IMR-90 (cell line): Measurements from ENCODE around the gene EGLN3. TPM values are rescaled to one million over a fixed set of nuclear protein-coding genes. Genes with fewer than 3 reads are reported as not detected.

Source experiments
- ATAC-seq: fragments of 200-7000 bp; cut with Tn5 transposase; 2 replicates; pipeline ENCODE4 v1.9.1; 2020; ENCODE audit warnings: low read depth, mild to moderate bottlenecking, moderate library complexity
- BruUV-seq: library from RNA; stranded (reverse); fragments of 400-500 nt; replicated peaks from 2 replicates; lab custom pipeline; 2021; lab: Mats Ljungman, UMichigan
- CTCF ChIA-PET: fragments of 300-600 bp; formaldehyde crosslinking; extraction: SDS; loops from one replicate; lab custom pipeline; 2021; ENCODE audit warnings: antibody characterized with exemption; lab: Yijun Ruan, JAX
- POLR2A ChIA-PET: fragments of 300-600 bp; sonication (Branson Sonifier 250); formaldehyde crosslinking; loops from one replicate; lab custom pipeline; 2022; ENCODE audit warnings: antibody characterized with exemption; ENCODE audit not compliant: unreplicated experiment; lab: Charles Lee
- DNase-seq: peaks from one replicate; pipeline ENCODE4 v3.0.0; 2013
- H2AFZ ChIP-seq: replicated peaks from 2 replicates; pipeline ENCODE3; 2013; ENCODE audit warnings: low read length, mild to moderate bottlenecking; ENCODE audit not compliant: poor library complexity
- H2AK5ac ChIP-seq: 2 replicates; pipeline ENCODE4 v1.6.1; 2013; ENCODE audit warnings: low read depth, low read length, inconsistent platforms
- H2AK9ac ChIP-seq: replicated peaks from 2 replicates; pipeline ENCODE3; 2013; ENCODE audit warnings: mild to moderate bottlenecking, low read depth, low read length, moderate library complexity; ENCODE audit not compliant: poor library complexity
- H2BK120ac ChIP-seq: 2 replicates; pipeline ENCODE4 v1.6.1; 2013; ENCODE audit warnings: low read depth, low read length, inconsistent platforms
- H2BK15ac ChIP-seq: 3 replicates; pipeline ENCODE4 v1.6.1; 2013; ENCODE audit warnings: low read depth, low read length, inconsistent platforms
- H2BK20ac ChIP-seq: 2 replicates; pipeline ENCODE4 v1.6.1; 2013; ENCODE audit warnings: low read depth, mild to moderate bottlenecking, inconsistent platforms, low read length, moderate library complexity
- H2BK5ac ChIP-seq: 2 replicates; pipeline ENCODE4 v1.6.1; 2013; ENCODE audit warnings: mild to moderate bottlenecking, low read depth, low read length, inconsistent platforms; ENCODE audit not compliant: poor library complexity, severe bottlenecking
- H3K14ac ChIP-seq: replicated peaks from 2 replicates; pipeline ENCODE4 v1.6.1; 2013; ENCODE audit warnings: low read depth, low read length, inconsistent platforms
- H3K18ac ChIP-seq: 2 replicates; pipeline ENCODE4 v1.6.1; 2013; ENCODE audit warnings: low read depth, low read length, control low read depth
- H3K23ac ChIP-seq: 2 replicates; pipeline ENCODE4 v1.6.1; 2013; ENCODE audit warnings: low read depth, low read length, inconsistent platforms
- H3K27ac ChIP-seq: 2 replicates; pipeline ENCODE4 v1.5.1; 2013; ENCODE audit warnings: mild to moderate bottlenecking, control low read depth, low read length; ENCODE audit not compliant: insufficient read depth
- H3K27me3 ChIP-seq: 2 replicates; pipeline ENCODE4 v1.6.1; 2013; ENCODE audit warnings: low read length; ENCODE audit not compliant: control insufficient read depth, insufficient read depth
- H3K36me3 ChIP-seq: 2 replicates; pipeline ENCODE4 v1.6.1; 2013; ENCODE audit warnings: low read length, mixed read lengths; ENCODE audit not compliant: control insufficient read depth, insufficient read depth
- H3K4ac ChIP-seq: 2 replicates; pipeline ENCODE4 v1.6.1; 2013; ENCODE audit warnings: low read depth, low read length, inconsistent platforms
- H3K4me1 ChIP-seq: 2 replicates; pipeline ENCODE4 v1.6.1; 2013; ENCODE audit warnings: low read length, mixed read lengths; ENCODE audit not compliant: control insufficient read depth, insufficient read depth
- H3K4me2 ChIP-seq: 2 replicates; pipeline ENCODE4 v1.6.1; 2013; ENCODE audit warnings: low read depth, mild to moderate bottlenecking, control low read depth, low read length, moderate library complexity
- H3K4me3 ChIP-seq: 2 replicates; pipeline ENCODE4 v1.5.1; 2013; ENCODE audit warnings: low read depth, mild to moderate bottlenecking, control low read depth, low read length, moderate library complexity; ENCODE audit not compliant: insufficient read depth
- H3K56ac ChIP-seq: 2 replicates; pipeline ENCODE4 v1.6.1; 2013; ENCODE audit warnings: low read length, inconsistent platforms; ENCODE audit not compliant: insufficient read depth; ENCODE audit errors: extremely low read depth
- H3K79me1 ChIP-seq, 2 experiments: 2 replicates each; pipeline ENCODE4 v1.6.1; 2013; ENCODE audit warnings: low read length in 2 of 2, inconsistent platforms in 1 of 2, low read depth in 1 of 2
- H3K9ac ChIP-seq: 2 replicates; pipeline ENCODE4 v1.6.1; 2013; ENCODE audit warnings: low read depth, low read length, control low read depth
- H3K9me1 ChIP-seq: 2 replicates; pipeline ENCODE4 v1.6.1; 2013; ENCODE audit warnings: low read length, inconsistent platforms; ENCODE audit not compliant: insufficient read depth
- H3K9me3 ChIP-seq: 2 replicates; pipeline ENCODE4 v1.6.1; 2013; ENCODE audit warnings: low read length; ENCODE audit not compliant: control insufficient read depth, insufficient read depth
- H4K20me1 ChIP-seq: 2 replicates; pipeline ENCODE4 v1.6.1; 2013; ENCODE audit warnings: low read length, inconsistent platforms; ENCODE audit not compliant: insufficient read depth
- H4K5ac ChIP-seq: 2 replicates; pipeline ENCODE4 v1.6.1; 2013; ENCODE audit warnings: mild to moderate bottlenecking, low read depth, low read length, control low read depth
- H4K8ac ChIP-seq, 2 experiments: 2 replicates each; pipeline ENCODE4 v1.6.1; 2013; ENCODE audit warnings: low read depth in 2 of 2, low read length in 2 of 2, control low read depth in 1 of 2, inconsistent platforms in 1 of 2
- H4K91ac ChIP-seq: 2 replicates; pipeline ENCODE4 v1.6.1; 2013; ENCODE audit warnings: low read depth, low read length, inconsistent platforms; ENCODE audit not compliant: insufficient read depth
- BHLHE40 ChIP-seq: fragments of 150-350 bp; IDR thresholded peaks from 2 replicates; pipeline ENCODE4 v1.6.1; 2016; ENCODE audit warnings: mild to moderate bottlenecking, low read depth, low read length
- CHD1 ChIP-seq: IDR thresholded peaks from 2 replicates; pipeline ENCODE4 v1.6.1; 2012; ENCODE audit warnings: low read depth, low read length, improper control_type of control experiment
- MXI1 ChIP-seq: IDR thresholded peaks from 2 replicates; pipeline ENCODE4 v1.6.1; 2012; ENCODE audit warnings: low read depth, mild to moderate bottlenecking, low read length, moderate library complexity, borderline replicate concordance
- RAD21 ChIP-seq: IDR thresholded peaks from 2 replicates; pipeline ENCODE4 v1.6.1; 2012; ENCODE audit warnings: low read length, improper control_type of control experiment
- RCOR1 ChIP-seq: IDR thresholded peaks from 2 replicates; pipeline ENCODE4 v1.6.1; 2012; ENCODE audit warnings: mild to moderate bottlenecking, low read length, improper control_type of control experiment; ENCODE audit not compliant: insufficient replicate concordance
- RFX5 ChIP-seq: IDR thresholded peaks from 2 replicates; pipeline ENCODE4 v1.8.0; 2012; ENCODE audit warnings: low read depth, mild to moderate bottlenecking, low read length, moderate library complexity
- WGBS, 2 experiments: methylation state at CpG; one replicate each; pipeline versions ENCODE4 v1.1.5 to v1.1.7; 2013; ENCODE audit warnings: missing lambda C conversion rate in 2 of 2; ENCODE audit not compliant: insufficient read length in 1 of 2; ENCODE audit errors: extremely low coverage in 2 of 2; 5-methylcytosine and 5-hydroxymethylcytosine counted together
- dilution Hi-C: fragments of 300-500 bp; cut with HindIII; formaldehyde crosslinking; loops from one replicate; pipeline ENCODE4 v1.14.3; 2018; ENCODE audit warnings: low sequenced_read_pairs; ENCODE audit not compliant: unreplicated experiment
- in situ Hi-C: fragments of 300-500 bp; cut with MboI; formaldehyde crosslinking; loops from 3 replicates; pipeline ENCODE4 v1.14.3; 2019; ENCODE audit warnings: low sequenced_read_pairs, inconsistent platforms, mixed read lengths
- intact Hi-C: fragments of 100-400 bp; cut with micrococcal nuclease; formaldehyde crosslinking; loops from 2 replicates; pipeline ENCODE4 v1.10.0; 2022
- polyA plus RNA-seq, 3 experiments: library from polyadenylated mRNA; depleted of rRNA; stranded (reverse); fragments of >200 nt; gene quantifications; 2 replicates each; pipeline ENCODE4 v1.2.3, GENCODE V29; 2012; ENCODE audit warnings: low replicate concordance in 1 of 3
- total RNA-seq: library from RNA; depleted of rRNA; stranded (reverse); fragments of >200 nt; gene quantifications from 2 replicates; pipeline ENCODE4 v1.2.3, GENCODE V29; 2012
- TF ChIP-seq, protein P1 (sequence below): fragments of 150-350 bp; IDR thresholded peaks from 2 replicates; pipeline ENCODE4 v1.6.1; 2017; ENCODE audit warnings: mild to moderate bottlenecking, antibody characterized with exemption, low read length, low read depth

The EGLN3 gene
- total and polyA plus RNA-seq, 2 of the 4 experiments (the other 2 are of a cell fraction), result under 0.01 to 0.03 TPM

DNA sequence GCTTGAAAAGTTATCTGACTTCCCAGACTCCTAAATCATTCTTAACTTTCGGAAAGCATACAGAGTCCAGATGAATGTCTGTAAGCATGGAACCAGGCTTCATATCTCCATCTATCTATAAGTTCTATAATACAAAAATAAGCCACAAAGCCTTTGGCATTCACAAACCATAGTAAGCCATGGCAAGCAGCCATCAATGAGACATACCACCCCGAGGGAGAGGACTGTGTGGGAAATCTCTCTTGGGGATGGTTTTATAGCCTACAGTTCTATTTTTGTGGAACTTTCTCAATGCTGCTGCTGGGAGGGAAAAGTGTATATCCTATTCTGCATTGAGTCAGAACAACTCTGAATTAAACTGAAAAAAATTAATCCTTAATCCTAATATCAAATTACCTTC, 20.4 kb downstream of the EGLN3 start:
- TF ChIP-seq CHD1, result no peak
- no peak for TF ChIP-seq RFX5
- no peak for TF ChIP-seq RCOR1
- no peak for TF ChIP-seq MXI1
- no peak for TF ChIP-seq RAD21
- no peak for TF ChIP-seq BHLHE40
- TF ChIP-seq, protein P1, sequence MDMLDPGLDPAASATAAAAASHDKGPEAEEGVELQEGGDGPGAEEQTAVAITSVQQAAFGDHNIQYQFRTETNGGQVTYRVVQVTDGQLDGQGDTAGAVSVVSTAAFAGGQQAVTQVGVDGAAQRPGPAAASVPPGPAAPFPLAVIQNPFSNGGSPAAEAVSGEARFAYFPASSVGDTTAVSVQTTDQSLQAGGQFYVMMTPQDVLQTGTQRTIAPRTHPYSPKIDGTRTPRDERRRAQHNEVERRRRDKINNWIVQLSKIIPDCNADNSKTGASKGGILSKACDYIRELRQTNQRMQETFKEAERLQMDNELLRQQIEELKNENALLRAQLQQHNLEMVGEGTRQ, result no peak
- DNase-seq, result no peak
- no peak overlapping the region for H3K9ac ChIP-seq
- dilution Hi-C loops (no loop called here), intact Hi-C loops (no loop called here), in situ Hi-C loops (no loop called here)
- WGBS, 2 experiments, result no CpG with 5 or more reads among the region's 2 CpGs
- ChIA-PET POLR2A (no interaction called here), CTCF (no interaction called here)
- ATAC-seq, result no peak
- no peaks in the 10 kb centered on the region for H4K20me1 ChIP-seq
- H4K8ac ChIP-seq, result no peak overlapping the region
- H3K9me1 ChIP-seq, result no peaks in the 10 kb centered on the region
- no peak overlapping the region for H3K14ac ChIP-seq
- no peak overlapping the region for H3K4me3 ChIP-seq
- no TSS peak for BruUV-seq
- H4K5ac ChIP-seq, result no peak overlapping the region
- H2AK5ac ChIP-seq, result no peak overlapping the region
- no peaks in the 10 kb centered on the region for H3K9me3 ChIP-seq
- H3K18ac ChIP-seq, result no peak overlapping the region
- H2AK9ac ChIP-seq, result no peak overlapping the region
- H3K27me3 ChIP-seq, result no peaks in the 10 kb centered on the region
- no peaks in the 10 kb centered on the region; the same call in 1 of the 2 replicates for H3K4me1 ChIP-seq
- H2BK20ac ChIP-seq, result no peak overlapping the region
- no peak overlapping the region for H3K23ac ChIP-seq
- H3K56ac ChIP-seq, result no peak overlapping the region
- no peak overlapping the region for H4K91ac ChIP-seq
- no peak overlapping the region for H3K4me2 ChIP-seq
- H3K27ac ChIP-seq, result no peak overlapping the region
- no peak overlapping the region for H2BK5ac ChIP-seq
- H2BK120ac ChIP-seq, result no peak overlapping the region
- H2AFZ ChIP-seq, result no peak overlapping the region
- H3K4ac ChIP-seq, result no peak overlapping the region
- H3K36me3 ChIP-seq, result no peaks in the 10 kb centered on the region
- no peaks in the 10 kb centered on the region for H3K79me1 ChIP-seq
- H2BK15ac ChIP-seq, result no peak overlapping the region
